B cell (primary cell): ENCODE results near the gene TRA2A.

Source experiments
- EZH2 ChIP-seq: IDR thresholded peaks from 2 replicates; pipeline ENCODE4 v1.6.1; 2012; ENCODE audit warnings: borderline replicate concordance, low read depth, mild to moderate bottlenecking, moderate library complexity, low read length; ENCODE audit not compliant: insufficient read depth, poor library complexity, severe bottlenecking
- TF ChIP-seq, protein P1 (sequence below): fragments of 200-600 bp; IDR thresholded peaks from one replicate; pipeline ENCODE4 v1.8.0; 2022; ENCODE audit warnings: antibody characterized with exemption, mild to moderate bottlenecking

- TF ChIP-seq, protein P1, sequence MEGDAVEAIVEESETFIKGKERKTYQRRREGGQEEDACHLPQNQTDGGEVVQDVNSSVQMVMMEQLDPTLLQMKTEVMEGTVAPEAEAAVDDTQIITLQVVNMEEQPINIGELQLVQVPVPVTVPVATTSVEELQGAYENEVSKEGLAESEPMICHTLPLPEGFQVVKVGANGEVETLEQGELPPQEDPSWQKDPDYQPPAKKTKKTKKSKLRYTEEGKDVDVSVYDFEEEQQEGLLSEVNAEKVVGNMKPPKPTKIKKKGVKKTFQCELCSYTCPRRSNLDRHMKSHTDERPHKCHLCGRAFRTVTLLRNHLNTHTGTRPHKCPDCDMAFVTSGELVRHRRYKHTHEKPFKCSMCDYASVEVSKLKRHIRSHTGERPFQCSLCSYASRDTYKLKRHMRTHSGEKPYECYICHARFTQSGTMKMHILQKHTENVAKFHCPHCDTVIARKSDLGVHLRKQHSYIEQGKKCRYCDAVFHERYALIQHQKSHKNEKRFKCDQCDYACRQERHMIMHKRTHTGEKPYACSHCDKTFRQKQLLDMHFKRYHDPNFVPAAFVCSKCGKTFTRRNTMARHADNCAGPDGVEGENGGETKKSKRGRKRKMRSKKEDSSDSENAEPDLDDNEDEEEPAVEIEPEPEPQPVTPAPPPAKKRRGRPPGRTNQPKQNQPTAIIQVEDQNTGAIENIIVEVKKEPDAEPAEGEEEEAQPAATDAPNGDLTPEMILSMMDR = no peak
- TF ChIP-seq EZH2 = no peak
Observed at GRCh38 chr7:23545493-23545892, 13.7 kb upstream of the TRA2A start.
